Stimulated activated CD4-positive, alpha-beta T cell treated with anti-CD3 and anti-CD28 coated beads, TNF-alpha, amount 100 ng/mL, for 4 hours (primary cell): ENCODE measurements around the gene PRKG1.
"Not testable (repeated sequence)": the region's sequence is repeated elsewhere in the genome, so short reads cannot be mapped to it uniquely, and the experiment has no call there.

Experiments
- DNase-seq, 3 experiments: peaks; one replicate each; pipeline ENCODE4 v3.0.0-alpha.2; 2020; ENCODE audit warnings: low read depth in 3 of 3

PRKG1 gene

GRCh38 chr10:52111101-52111891, 1037.0 kb downstream of the PRKG1 start:
- DNase-seq, result no peak

- DNase-seq, result no peak
These were observed 1041.5 kb downstream of the PRKG1 start for GRCh38 chr10:52115823-52116222.

- no peak for DNase-seq
These were observed 1045.2 kb downstream of the PRKG1 start for GRCh38 chr10:52119507-52119906.

DNA sequence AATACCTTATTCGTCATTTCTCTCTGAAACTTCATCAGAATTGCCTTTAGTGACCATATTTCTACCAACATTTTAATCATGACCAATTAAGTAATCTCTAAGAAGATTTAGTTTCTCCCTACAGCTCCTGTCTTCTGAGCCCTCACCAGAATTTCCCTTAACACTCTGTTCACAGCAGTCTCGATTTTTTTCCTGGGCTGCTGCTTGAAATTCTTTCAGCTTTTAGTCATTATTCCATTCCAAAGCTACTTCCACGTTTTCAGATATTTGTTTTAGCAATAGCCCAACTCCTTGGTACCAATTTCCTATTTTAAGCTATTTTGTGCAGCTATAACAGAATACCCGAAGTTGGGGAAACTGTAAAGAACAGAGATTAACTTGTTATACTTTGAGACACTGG, 1047.4 kb downstream of the PRKG1 start:
- no peak for DNase-seq

- no peak for DNase-seq
These were observed 1053.9 kb downstream of the PRKG1 start for GRCh38 chr10:52128056-52128683.

- no peak for DNase-seq
These were observed 1055.3 kb downstream of the PRKG1 start for GRCh38 chr10:52129410-52130178.

DNA sequence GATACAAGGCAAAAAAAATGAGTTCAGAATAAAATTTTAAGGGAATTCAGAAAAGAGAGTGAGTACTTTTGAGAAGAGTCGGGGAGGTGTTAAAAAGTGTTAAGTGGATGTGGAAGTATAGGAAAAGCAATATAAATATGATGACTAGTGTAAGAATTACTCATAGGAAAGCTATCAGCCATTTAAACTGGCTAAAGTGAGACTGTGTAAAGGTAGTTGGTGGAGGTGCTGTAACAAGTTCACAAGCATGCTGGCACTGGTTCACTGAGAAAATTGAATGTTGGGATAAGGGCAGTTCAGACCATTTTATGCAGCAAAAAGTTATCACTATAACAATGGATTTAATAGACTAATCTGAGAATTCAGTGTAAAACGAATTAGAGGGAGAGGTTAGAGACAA, 1060.8 kb downstream of the PRKG1 start:
- no peak for DNase-seq

- DNase-seq, result no peak
These were observed 1062.6 kb downstream of the PRKG1 start for GRCh38 chr10:52136921-52137320.

DNA sequence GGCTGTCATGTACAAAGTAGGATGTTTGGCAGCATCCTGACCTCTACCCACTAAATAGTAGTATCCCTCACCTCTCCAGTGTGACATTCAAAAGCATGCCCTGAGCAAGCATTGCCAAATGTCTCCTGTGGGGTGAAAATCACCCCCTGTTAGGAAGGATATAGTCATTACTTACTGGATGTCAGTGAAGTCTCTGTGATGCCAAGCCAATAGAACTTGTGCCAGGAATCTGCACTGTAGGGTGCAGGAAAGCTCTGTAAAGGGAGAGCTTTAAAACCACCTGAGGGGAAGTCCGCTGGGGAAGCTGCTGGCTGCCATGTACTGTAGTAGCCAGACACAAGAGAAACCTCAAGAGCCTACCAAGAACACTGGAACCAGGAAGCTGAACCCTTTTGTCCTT, 1069.1 kb downstream of the PRKG1 start:
- no peak for DNase-seq

DNA sequence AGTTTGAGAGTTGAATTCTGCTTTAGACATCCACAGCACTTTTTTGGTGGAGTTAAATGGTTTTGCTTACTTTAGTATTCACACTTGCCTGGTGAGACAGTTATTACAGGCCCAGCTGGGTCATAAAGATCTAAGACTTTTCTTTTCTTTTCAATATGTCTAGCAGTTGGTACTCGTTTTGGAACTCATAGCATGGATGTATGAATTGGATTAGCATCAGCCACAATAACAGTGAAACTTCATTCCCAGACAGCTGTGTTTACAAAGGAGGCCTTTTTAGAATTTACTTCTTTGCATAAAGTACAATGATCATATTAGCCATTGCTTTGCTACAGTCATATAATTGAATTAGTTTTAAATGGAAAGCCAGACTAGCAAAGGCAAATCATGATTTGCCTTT, 1071.3 kb downstream of the PRKG1 start:
- no peak for DNase-seq

GRCh38 chr10:52146766-52147165, 1072.5 kb downstream of the PRKG1 start:
- no peak for DNase-seq

- DNase-seq, result no peak
These were observed 1096.5 kb downstream of the PRKG1 start for GRCh38 chr10:52170776-52171175.

DNA sequence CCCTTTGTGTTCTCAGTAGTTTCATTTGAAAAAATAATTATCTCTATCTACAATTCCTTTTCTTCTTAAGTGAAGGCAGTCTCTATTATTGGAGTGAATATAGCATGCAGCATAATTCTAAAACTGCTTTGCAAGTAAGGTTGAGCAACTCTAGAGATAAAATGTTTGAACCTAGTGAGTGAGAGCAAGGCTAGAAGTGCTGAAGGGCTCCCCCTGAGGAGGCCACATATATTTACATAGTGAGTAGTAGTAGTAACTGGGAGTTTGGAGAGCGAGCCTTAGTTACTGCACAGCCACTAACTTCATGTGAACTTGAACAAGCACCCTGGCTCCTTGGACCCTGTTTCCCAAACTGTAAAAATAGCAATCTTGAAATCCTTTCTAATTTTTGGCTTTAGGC, 1098.3 kb downstream of the PRKG1 start:
- no peak for DNase-seq

DNA sequence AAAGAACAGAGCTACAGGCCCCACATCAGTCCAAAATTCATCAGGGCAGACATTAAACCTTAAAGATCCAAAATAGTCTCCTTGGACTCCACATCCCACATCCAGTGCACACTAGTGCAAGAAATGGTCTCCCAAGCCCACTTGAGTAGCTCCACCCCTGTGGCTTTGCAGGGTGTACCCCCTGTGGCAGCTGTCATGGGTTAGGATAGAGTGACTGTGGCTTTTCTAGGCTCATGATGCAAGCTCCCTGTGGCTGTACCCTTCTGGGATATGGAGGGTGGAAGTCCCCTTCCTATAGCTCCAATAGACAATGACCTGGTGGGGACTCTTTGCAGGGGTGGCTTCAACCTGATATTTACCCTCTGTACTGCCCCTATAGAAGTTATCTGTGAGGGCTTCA, 1111.0 kb downstream of the PRKG1 start:
- DNase-seq, result no peak

DNA sequence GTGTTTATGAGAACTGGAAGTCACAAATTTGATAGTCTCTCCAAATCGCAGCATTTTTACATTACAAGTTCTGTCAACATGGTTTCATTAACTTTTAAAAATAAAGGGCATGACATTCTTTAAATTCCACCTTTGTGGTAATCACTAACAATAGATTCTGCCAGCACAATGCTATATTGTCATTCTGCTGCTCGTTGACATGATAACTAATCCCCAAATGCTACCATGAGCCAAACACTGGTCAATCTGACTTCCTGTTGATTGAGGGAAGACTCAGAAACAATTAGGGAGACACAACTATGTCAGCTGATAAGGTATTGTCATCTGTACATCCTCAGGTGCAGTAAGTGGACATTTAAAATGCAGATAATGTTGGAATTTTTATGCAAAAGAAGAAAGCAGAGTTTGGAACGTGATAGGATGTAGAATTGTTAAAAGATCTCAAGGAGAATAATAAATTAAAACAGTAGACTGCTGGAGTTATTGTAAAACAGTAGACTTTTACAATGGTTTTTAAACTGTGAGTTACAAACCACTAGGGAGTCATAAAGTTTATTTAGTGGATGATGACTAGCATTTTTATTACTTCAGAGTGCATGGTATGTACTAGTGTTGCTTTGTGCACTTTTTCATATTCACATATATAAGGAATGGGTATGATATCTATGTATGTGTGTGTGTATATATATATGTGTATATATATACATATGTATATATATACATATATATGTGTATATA, 1113.4 kb downstream of the PRKG1 start:
- no peak for DNase-seq

DNA sequence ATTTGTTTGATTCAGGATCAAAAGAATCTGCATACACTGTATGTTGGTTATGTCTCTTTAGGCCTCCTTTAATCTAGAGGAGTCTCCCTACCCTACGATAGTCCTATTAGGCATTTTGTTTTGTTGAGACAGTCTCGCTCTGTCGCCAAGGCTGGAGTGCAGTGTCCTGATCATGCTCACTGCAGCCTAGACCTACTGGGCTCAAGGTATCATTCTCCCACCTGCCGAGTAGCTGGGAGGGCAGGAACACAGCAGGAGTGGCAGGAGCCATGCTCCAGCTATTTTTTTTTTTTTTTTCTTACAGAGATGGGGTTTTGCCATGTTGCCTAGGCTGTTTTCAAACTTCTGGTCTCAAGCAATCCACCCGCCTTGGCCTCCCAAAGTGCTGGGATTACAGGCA, 1116.8 kb downstream of the PRKG1 start:
- no peak for DNase-seq

- no peak for DNase-seq
These were observed 1119.9 kb downstream of the PRKG1 start for GRCh38 chr10:52194191-52194590.

DNA sequence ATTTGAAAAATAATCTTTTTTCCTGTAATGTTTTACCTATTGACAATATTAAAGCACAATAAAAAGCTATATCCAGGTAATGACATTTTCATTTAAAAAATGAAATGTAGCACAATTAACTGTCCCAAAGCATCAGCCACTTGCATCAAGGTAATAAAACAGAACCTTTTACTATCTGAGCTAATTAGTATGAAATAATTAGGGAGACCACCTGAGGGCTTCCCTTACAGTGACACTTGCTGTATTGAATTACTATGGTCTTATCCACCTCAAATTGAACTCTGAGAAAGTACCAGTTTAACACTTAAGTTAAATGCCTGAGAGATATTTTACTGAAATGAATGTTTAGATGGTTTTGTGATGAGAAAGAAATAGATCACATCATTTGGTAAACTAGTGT, 1120.4 kb downstream of the PRKG1 start:
- no peak for DNase-seq

DNA sequence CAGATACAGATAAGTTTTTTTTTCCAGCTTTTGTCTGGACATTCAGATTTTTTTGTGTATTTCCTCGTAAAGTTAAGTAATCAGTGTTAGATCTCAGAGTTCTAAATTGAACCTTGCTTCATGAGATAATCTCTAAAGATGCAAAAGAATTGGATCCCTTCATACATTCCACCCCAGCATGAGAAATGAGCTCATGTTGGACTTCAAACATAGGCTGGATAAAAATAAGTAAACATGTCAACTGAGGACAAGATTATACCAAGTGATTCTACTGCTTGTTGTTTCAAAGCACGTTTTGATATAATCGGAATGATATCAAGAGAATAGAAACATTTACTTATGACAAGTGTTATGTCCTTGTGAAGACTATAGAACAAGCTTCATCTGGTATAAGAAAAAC, 1122.8 kb downstream of the PRKG1 start:
- DNase-seq, result no peak

GRCh38 chr10:52198540-52198939, 1124.3 kb downstream of the PRKG1 start:
- DNase-seq, result no peak

DNA sequence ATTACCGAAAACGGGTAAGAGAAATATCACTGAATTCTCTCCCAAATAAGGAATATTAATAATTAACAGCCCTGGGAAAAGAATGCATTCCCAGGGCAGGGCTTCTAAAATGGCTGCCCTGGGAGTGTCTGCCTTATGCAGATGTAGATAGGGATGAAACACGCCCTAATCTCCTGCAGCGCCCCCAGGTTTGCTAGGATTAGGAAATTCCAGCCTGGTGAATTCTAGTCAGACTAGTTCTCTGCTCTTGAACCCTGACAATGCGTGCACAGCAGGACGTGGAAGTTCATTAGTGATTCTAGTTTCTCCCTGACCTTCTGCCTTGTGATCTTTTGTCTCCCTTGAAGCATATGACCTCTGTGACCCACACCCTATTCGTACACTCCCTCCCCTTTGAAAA, 1130.6 kb downstream of the PRKG1 start:
- not testable (repeated sequence) for DNase-seq

DNA sequence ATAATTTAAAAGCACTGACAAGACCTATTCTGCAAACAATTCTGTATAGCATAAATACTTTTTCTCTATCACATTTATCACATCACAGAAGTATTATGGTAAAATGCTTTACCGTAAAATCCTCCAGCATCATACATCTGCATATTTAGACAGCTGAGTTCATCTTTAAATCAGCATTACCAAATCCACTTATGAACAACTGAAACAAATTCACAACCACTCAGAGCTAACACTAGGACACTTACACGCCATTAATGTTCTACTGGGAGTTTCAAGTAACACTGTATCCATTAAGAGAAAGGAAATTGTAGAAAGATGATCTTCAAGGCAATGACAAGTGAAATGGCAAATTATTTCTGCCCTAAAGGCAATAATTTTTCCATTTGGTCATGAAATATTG, 1134.1 kb downstream of the PRKG1 start:
- no peak for DNase-seq
